Measurements from ENCODE around the gene HOXD9.

HOXD9 gene

GRCh38 chr2:176169181-176169580, 46.7 kb downstream of the HOXD9 start:
- DNase-seq (ENCODE audit: low spot score) = no peak

GRCh38 chr2:176169711-176170110, 47.2 kb downstream of the HOXD9 start:
- DNase-seq (ENCODE audit: low spot score) = no peak

DNA sequence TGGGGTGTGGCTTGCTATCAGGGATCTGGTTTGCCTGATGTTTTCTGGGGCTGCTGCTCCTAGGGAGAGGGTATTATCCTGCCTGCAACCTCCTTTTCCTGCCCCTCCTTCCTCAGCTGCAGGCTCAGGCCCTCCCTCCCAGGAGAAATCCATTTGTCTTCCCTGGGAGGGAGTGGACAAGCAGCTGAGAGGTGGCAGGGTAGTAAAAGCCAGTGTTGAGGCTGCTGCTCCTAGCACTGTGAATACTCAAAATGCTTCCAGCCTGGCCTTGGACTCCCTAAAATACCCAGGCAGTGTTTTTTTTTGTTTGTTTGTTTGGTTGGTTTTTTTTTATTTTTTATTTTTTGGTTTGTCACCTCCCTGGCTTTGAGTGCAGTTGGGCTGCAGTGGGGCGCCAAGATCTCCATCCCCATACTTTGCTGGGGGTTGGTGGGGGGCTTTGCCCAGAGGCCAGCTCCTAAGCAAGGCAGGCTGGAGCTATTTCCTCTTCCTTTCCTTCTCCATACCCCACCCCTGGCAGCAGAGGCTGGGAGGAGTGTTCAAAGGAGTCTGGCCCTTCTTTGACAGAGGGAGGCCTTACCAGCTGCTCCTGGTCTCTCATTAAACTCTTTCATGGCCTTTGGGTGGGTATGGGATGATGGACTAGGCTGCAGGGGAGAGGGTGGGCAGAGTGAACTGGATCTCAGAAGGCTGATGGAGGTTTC, 48.2 kb downstream of the HOXD9 start:
- DNase-seq (ENCODE audit: low spot score) = no peak

- DNase-seq (ENCODE audit: low spot score) = no peak
These were observed 49.0 kb downstream of the HOXD9 start for GRCh38 chr2:176171351-176172006.

GRCh38 chr2:176172007-176172894, 49.7 kb downstream of the HOXD9 start:
- DNase-seq (ENCODE audit: low spot score) = no peak

- no peak for DNase-seq (ENCODE audit: low spot score)
These were observed 50.5 kb downstream of the HOXD9 start for GRCh38 chr2:176172895-176173566.

- no peak for DNase-seq (ENCODE audit: low spot score)
These were observed 51.3 kb downstream of the HOXD9 start for GRCh38 chr2:176173567-176174381.

DNA sequence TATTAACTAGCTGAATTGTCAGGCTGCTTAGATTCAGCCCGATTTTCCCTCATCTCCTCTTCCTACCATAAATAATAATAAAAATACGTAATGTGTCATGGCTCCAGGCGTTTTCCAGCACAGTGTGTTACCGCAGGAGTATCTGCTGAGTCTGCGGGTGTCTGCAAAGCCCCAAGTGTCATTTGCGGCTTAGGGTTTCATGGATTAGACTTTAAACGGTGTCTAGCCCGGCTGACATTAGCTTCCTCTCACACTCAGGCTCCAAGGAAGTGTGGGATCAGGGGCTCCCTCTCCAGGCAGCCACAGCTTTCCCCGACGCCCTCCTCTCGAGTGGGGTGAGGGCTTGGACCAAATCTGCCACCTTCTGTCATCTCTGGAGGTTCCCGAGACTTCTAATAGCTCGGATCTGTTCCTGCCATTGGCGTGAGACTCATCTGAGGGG, 51.9 kb downstream of the HOXD9 start:
- peak; percentile 68 for DNase-seq (ENCODE audit: low spot score)
